Measurements from ENCODE around the gene ZNF777. TPM values are rescaled to one million over a fixed set of nuclear protein-coding genes. Genes with fewer than 3 reads are reported as not detected.

The ZNF777 gene
- polyA plus RNA-seq, 1 donor from 2014 or later, result 3.0 TPM

- peaks cover 2 to 3% (median 3%) of the 10 kb centered on the region in 3 donors for H3K9me3 Mint-ChIP-seq
- H3K36me3 Mint-ChIP-seq, result peaks cover 2% of the 10 kb centered on the region
- peaks cover 9% of the 10 kb centered on the region for H3K27me3 Mint-ChIP-seq
- peaks cover 0 to 1% (median 0%) of the 10 kb centered on the region in 3 donors for H3K4me1 Mint-ChIP-seq
- H3K27ac Mint-ChIP-seq, result no peak overlapping the region
- H3K4me3 Mint-ChIP-seq, result no peak overlapping the region
Observed at GRCh38 chr7:149385195-149385950, 75.5 kb downstream of the ZNF777 start.

Other genes starting within 250 kb of the ZNF777 start
- gene ZNF212, start 221.4 kb downstream of the ZNF777 start, polyA plus RNA-seq, result 8.7 TPM
- gene ZNF783, start 198.9 kb downstream of the ZNF777 start, polyA plus RNA-seq, result 8.1 TPM
- gene ZNF746, start 36.7 kb upstream of the ZNF777 start, polyA plus RNA-seq, result 8.5 TPM